IPS-18c (cell line): ENCODE data around the gene MALT1.
"Not testable (repeated sequence)": the region's sequence is repeated elsewhere in the genome, so short reads cannot be mapped to it uniquely, and the experiment has no call there.

Experiments used
- H3K4me3 ChIP-seq: 2 replicates; pipeline ENCODE4 v1.7.0; 2013; ENCODE audit warnings: low read depth, mild to moderate bottlenecking, low read length, moderate library complexity; ENCODE audit not compliant: insufficient read depth
- H3K9me3 ChIP-seq: one replicate; pipeline ENCODE4 v1.6.1; 2013; ENCODE audit warnings: mild to moderate bottlenecking, low read length, moderate library complexity; ENCODE audit not compliant: control insufficient read depth, insufficient read depth

MALT1 gene

DNA sequence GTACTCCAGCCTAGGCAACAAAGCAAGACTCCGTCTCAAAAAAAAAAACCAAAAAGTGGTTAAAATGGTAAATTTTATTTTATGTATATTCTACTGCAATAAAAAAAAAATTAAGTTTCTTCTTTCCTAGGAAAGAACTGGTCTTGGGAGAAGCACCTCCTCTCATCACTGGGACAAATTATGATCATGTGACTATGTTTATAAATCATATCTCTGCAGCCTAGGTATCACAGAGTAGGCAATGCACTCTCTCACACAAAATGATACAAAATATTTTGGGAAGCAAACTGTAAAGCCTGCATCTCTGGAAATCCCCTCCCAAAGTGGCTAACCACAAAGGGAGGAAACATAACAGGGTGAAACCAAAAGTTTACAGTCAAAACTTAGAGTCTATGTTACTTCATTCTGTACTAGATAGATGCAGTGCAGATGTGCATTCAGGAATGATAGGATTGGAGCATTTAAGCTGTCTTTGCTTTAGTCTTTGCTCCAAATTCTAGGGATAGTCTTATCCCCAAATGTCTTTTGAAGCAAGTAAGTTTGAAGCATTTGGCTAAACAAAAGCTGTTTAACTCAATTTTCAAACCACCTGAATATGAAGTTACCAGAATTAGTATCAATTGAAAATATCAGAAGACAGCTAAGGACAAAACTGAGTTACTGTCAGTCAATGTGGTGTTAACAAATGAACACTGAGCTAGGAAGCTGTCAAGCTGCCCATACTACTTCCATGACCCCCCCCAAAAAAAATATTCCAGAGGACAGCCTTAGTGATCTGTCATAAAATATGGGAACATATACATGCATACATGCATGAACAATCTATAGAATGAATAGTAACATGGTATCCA is 21.1 kb upstream of the MALT1 start:
- Histone ChIP-seq H3K9me3 (peaks cover 5% of the 10 kb centered on the region), H3K4me3 (no peak overlapping the region)

DNA sequence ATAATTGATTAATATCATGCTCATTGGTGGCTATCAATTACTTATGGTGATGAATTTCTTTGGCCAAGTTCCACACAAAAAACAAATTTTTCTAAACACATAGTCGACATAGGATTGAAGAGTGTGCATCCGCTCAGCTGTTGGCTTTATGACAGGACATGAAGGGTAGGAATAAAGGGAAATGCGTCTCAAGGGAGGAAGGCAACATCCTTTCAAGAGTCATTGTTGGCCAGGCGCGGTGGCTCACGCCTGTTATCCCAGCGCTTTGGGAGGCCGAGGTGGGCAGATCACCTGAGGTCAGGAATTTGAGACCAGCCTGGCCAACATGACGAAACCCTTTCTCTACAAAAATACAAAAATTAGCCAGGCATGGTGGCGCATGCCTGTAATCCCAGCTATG is 20.4 kb upstream of the MALT1 start:
- H3K4me3 ChIP-seq: not testable (repeated sequence)

DNA sequence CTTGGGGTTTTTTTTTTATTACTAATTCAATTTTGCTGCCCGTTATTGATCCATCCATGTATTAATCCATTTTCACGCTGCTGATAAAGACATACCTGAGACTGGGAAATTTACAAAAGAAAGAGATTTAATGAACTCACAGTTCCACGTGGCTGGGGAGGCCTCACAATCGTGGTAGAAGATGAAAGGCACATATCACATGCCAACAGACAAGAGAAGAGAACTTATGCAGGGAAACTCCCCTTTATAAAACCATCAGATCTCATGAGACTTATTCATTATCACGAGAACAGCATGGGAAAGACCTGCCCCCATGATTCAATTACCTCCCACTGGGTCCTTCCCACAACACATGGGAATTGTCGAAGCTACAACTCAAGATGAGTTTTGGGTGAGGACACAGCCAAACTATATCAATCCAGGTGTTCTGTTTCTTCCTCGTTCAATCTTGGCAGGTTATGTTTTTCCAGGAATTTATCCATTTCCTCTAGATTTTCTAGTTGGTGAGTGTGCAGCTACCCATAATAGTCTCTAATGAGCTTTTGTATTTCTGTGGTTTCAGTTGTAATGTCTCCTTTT is 18.0 kb upstream of the MALT1 start:
- not testable (repeated sequence) for H3K4me3 ChIP-seq, H3K9me3 ChIP-seq

More for the DNA sequence above, 20.4 kb upstream of the MALT1 start:
- H3K9me3 ChIP-seq: not testable (repeated sequence)

DNA sequence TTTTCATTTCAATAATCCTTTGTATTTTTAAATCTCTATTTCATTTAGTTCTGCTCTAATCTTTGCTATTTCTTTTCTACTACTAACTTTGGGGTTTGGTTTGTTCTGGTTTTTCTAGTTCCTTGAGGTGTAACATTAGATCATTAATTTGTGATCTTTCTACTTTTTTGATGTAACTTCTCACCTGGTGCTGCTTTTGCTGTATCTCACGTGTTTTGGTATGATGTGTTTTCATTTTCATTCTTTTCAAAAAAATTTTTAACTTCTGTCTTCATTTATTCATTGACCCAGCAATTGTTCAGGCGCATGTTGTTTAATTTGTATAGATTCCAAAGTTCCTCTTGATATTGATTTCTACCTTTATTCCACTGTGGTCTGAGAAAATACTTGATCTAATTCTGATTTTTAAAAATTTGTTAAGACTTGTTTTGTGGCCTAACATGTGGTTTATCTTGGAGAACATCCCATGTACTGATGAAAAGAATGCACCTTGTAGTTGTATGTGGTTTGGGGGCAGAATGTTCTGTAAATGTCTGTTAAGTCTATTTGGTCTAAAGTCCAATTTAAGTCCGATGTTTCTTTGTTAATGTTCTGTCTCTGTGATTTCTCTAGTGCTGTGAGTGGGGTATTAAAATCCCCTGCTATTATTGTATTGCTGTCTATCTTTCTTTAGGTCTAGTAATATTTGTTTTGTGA is 17.3 kb upstream of the MALT1 start:
- Histone ChIP-seq H3K4me3 (no peak overlapping the region), H3K9me3 (no peaks in the 10 kb centered on the region)

DNA sequence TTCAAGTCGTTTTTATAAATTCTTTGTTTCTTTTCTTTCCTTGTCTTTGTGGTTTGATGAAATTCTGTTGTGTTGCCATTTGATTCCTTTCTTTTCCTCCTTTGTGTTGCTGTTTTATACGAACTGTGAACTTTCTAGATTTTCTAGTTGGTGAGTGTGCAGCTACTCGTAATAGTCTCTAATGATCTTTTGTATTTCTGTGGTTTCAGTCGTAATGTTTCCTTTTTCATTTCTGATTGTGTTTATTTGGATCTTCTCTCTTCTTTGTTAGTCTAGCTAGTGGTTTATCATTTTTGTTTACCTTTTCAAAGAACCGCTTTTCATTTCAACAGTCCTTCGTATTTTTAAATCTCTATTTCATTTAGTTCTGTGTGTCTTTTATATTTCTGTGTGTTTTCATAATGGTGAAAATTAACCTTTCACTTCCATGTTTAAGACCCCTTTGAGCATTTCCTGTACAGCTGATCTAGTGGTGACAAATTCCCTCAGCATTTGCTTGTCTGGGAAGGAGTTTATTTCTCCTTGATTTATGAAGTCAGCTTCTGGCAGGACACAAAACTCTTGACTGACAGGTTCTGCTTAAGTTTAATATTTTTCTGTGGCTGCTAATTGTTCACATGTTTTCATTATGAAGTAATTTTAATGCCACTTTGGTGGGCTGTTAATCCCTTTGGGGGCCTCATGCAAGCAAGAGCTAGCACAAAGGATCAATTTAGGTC is 16.2 kb upstream of the MALT1 start:
- no peaks in the 10 kb centered on the region for H3K9me3 ChIP-seq
- no peak overlapping the region for H3K4me3 ChIP-seq

DNA sequence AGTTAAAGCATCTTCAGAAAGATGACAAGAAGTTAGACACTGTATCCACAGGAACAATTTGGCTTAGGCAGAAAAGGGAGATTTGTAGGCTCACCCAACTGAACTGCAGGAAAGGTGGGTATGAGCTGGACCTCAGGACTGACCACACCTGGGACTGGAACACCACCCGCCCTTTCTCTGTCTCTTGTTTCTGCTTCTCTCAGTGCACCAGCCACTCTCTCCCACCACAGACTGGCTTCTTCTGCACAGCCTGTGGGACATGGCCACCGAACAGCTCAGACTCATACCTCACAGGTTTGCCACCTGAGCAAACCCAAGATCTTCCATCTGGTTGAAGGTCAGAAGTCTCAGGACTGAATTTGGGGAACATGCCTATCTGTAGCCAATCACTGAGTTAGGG is 14.2 kb upstream of the MALT1 start:
- H3K9me3 ChIP-seq: no peaks in the 10 kb centered on the region
- H3K4me3 ChIP-seq: no peak overlapping the region

DNA sequence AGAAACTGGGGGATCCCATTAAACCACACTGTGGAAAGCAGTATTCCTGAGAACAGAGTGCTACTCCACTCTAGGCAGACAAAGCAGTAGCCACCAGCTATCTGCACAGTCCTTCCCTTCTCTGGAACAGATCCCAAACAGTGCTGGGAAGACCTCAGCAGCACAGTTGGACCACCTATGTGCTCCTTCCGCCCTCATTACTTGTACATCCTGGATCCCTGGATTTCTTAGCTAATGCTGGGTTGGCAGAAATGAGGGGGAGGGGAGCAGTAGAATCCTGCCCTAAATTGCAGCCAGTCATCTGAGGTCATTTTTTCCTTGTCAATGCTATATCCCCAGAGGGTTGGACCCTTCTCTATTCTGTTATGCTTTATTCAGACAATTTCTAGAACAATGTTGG is 13.8 kb upstream of the MALT1 start:
- Histone ChIP-seq H3K4me3 (no peak overlapping the region), H3K9me3 (no peaks in the 10 kb centered on the region)

DNA sequence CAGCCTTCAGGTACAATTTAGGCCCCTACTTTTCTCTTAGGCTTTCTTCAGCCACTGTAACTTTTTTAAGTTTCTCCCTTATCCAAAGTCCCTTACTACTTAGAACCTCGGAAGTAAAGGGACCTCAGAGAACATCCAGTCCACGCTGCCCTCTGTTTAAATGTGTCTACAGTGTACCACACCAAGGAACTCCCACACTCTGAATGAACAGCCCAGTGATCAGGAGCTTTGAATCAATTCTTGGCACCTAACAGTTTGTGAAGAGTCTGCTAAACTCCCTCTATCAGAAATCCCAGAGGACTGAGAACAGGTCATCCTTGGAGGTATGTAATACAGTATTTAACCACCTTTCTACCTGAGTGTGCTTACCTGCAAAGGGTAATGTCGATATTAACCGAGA is 11.6 kb upstream of the MALT1 start:
- no peaks in the 10 kb centered on the region for H3K9me3 ChIP-seq
- H3K4me3 ChIP-seq: no peak overlapping the region

DNA sequence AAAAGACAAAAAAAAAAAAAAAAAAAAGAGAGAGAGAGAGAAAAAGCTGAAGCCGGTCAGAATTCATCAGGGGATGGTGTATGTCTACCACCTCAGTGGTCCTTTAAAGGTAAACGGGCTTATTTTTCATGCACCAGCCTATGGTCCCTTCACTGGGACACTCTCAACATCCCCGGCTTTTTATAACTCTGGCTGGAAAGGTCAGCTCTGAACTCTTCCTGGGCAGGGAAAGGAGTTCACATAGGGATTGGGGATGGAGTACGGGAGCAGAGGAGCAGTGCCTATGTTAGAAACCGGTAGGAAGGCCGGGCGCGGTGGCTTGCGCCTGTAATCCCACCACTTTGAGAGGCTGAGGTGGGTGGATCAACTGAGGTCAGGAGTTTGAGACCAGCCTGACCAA is 10.3 kb upstream of the MALT1 start:
- no peaks in the 10 kb centered on the region for H3K9me3 ChIP-seq
- no peak overlapping the region for H3K4me3 ChIP-seq

DNA sequence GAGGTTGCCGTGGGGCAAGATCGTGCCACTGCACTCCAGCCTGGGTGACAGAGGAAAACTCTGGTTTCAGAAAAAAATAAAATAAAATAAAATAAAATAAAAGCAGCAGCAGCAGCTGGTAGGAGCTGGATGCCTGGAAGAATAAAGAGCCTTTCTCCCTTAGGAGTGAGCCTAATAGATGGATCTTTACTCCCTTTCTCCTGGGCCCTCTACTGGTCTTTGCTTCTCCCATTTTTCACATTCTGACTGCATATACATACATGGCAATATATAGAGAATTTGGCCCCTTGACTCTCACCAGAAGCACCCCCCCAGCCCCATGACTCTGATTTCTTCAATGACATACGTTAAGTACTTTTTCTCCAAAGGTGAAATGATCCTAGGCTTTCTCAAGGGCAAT is 9.8 kb upstream of the MALT1 start:
- Histone ChIP-seq H3K4me3 (no peak overlapping the region), H3K9me3 (no peaks in the 10 kb centered on the region)

DNA sequence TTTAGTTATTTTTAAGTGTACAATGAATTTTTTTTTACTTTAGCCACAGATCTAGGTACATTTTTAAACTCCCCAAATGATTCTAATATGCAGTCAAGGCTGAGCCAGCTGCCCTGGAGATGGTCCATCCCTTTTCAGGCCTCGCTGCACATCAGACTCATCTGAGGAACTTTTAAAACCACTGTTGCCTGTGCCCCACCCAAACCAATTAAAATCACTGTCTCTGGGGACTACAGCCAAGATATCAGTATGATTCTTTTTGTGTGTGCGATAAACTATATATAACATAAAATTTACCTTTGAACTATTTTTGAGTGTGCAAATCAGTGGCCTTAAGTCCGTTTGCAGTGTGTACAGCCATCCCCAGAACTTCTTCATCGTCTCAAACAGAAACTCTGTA is 9.1 kb upstream of the MALT1 start:
- no peak overlapping the region for H3K4me3 ChIP-seq

DNA sequence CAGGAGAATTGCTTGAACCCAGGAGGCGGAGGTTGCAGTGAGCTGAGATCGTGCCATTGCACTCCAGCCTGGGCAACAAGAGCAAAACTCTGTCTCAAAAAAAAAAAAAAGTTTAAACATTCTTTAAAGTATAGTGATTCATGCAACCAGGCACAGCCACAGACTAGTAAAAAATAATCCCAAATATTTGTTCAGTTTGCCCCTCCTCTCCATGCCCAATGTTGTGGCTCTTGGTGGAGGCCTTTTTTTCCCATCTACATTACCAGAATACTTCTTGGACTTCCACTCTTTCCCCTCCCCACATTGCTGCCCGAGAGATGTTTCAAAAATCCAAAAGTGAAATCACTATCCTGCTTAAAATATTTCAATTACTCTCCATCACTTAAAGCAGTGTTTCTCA is 5.1 kb upstream of the MALT1 start:
- no peaks in the 10 kb centered on the region for H3K9me3 ChIP-seq
- no peak overlapping the region for H3K4me3 ChIP-seq

More for the DNA sequence above, 9.1 kb upstream of the MALT1 start:
- no peaks in the 10 kb centered on the region for H3K9me3 ChIP-seq

DNA sequence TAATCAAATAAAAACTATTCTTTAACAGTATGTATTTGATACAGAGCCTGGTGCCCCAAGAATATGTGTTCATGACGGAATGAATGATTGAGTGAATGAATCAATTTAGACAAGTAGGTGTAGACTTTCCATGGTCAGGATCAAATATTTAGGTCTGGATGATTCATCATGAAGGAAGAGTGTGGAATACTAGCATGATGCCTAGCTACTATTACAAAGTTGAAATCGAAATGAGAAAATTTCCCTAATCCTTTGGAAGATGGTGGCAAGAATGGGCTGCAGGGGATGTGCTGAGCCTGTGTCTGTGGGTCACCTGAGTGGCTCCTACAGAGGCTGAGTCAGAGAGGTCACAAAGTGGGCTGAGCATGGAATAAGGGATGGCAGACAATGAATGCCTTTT is 3.1 kb upstream of the MALT1 start:
- no peak overlapping the region for H3K4me3 ChIP-seq
- no peaks in the 10 kb centered on the region for H3K9me3 ChIP-seq

DNA sequence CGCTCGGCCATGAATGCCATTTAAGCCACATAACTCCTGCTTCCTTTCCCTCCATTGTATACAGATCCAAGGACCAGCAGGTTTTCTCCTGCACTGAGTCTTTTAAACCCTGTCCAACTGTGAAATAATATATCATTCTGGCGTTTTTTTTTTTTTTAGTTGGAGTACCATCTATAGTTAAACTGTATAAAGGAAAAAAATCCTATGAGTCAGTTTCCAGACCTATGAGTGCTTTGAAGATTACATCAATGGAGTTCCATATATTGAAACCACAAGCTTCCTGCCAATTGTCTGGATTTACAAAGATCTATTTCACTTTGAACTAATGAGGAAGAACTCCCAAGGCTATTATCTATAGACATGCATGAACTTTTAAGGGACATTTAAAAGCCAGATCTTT is 2.4 kb upstream of the MALT1 start:
- no peak overlapping the region for H3K4me3 ChIP-seq
- H3K9me3 ChIP-seq: no peaks in the 10 kb centered on the region

DNA sequence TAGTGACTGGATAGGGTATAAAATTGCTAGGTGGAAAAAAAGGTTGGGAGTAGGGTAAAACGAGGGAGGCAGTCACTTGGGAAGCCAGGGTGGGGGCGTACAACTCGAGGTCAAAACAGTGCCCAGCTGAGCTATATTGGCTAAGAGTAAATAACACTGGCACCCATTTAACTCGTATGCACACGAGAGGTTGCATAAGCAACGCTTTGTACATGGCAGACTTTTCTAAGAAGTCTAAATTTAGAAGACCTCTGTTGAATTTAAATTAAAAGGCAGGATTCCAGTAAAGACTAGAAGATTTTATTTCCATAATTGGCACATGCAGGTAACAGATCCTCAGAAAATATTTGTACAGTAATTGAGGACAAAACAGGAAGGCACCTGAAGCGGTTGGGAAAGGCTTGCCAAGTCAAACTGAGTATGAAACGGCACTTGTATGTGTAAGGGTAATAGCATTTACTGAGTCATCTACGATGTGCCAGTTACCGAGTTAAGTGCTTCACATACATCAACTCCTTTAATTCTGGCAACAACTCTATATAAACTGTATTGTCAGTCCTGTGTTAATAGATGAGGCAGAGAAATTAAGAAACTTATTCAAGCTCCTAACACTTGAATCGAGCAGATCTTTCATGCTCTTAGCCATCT is 1.4 kb upstream of the MALT1 start:
- Histone ChIP-seq H3K4me3 (no peak overlapping the region), H3K9me3 (no peaks in the 10 kb centered on the region)

DNA sequence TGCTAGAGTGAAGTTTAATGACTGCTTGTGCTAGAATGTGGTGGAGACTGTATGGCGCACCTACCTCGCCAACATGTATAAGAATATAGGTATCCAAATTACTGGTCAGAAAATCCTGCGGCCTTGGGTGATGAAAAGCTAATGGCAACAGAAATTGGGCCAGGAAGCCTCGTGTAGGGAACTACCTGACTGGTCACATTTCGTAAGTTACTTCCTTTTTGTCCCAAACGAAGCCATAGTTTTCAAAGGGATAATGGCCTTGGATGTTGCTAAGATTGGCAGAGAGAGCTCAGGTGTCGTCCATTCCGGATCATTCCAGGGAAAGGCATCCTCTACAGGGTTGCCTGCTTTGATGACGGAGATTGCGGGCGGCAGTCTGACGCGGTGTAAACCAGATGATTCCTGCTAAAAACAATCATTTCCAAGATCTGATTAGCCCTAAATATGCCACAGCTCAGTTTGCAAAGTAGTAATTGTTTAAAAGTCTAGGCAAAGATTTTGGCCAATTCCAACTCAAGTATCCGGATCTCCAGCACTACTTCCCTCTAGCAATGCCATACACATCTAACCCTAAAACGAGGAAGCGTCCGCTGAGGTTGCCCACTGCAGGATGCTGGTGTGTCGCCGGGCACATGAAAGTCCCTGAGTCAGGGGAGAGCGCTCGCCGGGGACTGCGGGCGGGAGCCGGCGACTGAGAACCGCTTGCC is 708 bp upstream of the MALT1 start:
- H3K4me3 ChIP-seq: peak overlapping the region; percentile 65

More for the DNA sequence above, 708 bp upstream of the MALT1 start:
- H3K9me3 ChIP-seq: no peaks in the 10 kb centered on the region
